ENCODE data around the gene AIM2. TPM values are rescaled to one million over a fixed set of nuclear protein-coding genes. Genes with fewer than 3 reads are reported as not detected.

The AIM2 gene
- total and polyA plus RNA-seq, 10 of the 15 experiments (the other 5 are each of a cell fraction or from before 2014, with no cell fraction given), result 7.9 to 35.7 (median 12.8) TPM

DNA sequence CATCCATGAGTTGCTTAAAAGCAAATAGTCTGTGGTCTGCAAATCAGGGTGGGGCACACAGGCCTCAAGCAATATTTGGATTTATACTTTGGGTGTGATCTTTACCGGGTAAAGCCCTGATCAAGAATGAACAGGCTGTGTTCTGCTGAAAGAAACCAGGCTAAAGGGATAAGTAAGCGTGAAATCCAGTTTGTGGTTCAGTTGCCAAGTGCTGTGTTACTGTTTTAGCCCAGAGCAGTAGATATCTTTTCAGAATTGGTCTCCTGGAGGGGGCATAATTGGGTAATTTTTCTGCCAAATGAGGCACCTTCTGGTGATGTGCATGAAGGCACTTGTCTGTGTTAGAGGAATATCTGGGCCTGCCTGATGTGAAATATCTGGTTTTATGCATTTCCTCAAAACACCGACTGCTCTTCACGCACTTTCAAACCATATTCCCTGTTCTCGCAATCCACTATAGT, 21.4 kb downstream of the AIM2 start:
- Histone ChIP-seq H4K20me1 (ENCODE audit: control insufficient read depth, insufficient read depth) (no peaks in the 10 kb centered on the region), H3K27me3 (replicated peaks in 1 of 2; ENCODE audit: control insufficient read depth in 2 of 2, insufficient read depth in 2 of 2, low read length in 1 of 2) (no peaks in the 10 kb centered on the region), H3K9ac (ENCODE audit: control insufficient read depth, insufficient read depth, low read length) (no peak overlapping the region), H3K79me2 (ENCODE audit: control insufficient read depth, insufficient read depth, low read length) (no peaks in the 10 kb centered on the region), H3K4me2 (ENCODE audit: control insufficient read depth, insufficient read depth) (no peak overlapping the region), H3K9me3 (replicated peaks; ENCODE audit: control insufficient read depth, insufficient read depth, low read length) (no peaks in the 10 kb centered on the region), H3K4me3 (no peak overlapping the region), H3K4me1 (ENCODE audit: control insufficient read depth, insufficient read depth, low read length) (no peaks in the 10 kb centered on the region), H2AFZ (ENCODE audit: control insufficient read depth, low read depth, low read length) (no peak overlapping the region), H3K36me3 (ENCODE audit: control insufficient read depth in 2 of 2, insufficient read depth in 2 of 2, low read length in 1 of 2) (peaks cover 12 to 43% of the 10 kb centered on the region in 2 experiments), H3K27ac (ENCODE audit: control insufficient read depth, insufficient read depth) (peak overlapping the region; percentile 16; the same call in 1 of the 2 replicates)
- intact Hi-C loops (cut with micrococcal nuclease; ENCODE audit: unreplicated experiment), result loop anchor here (5.0 kb wide), 1 partner anchor 33 kb away; no protein-coding TSS in a partner anchor
- DNase-seq (ENCODE audit: low read depth, low spot score) (no peak), ATAC-seq (peak; percentile 50), FAIRE-seq (no peak)
- 35% methylated on average over 5 of the region's 5 CpGs for WGBS (ENCODE audit: insufficient coverage, insufficient replicate concordance, low lambda C conversion rate, missing lambda C conversion rate)
- SMC1A ChIA-PET (ENCODE audit: uncharacterized antibody, unreplicated experiment), result interaction anchor here (0.8 to 7.0 kb wide), 5 partner anchors 15 to 39 kb away, joined by 3 to 50 read pairs (median 3); partner anchors contain the start of gene AIM2
- RAD21 ChIA-PET (ENCODE audit: unreplicated experiment), result no interaction called here
- no TSS peak for BruUV-seq (replicated peaks)
- in situ Hi-C loops (cut with MboI), result no loop called here
- POLR2A ChIA-PET, result interaction anchor here (1.0 to 1.2 kb wide), 3 partner anchors 12 to 16 kb away, joined by 3 to 4 read pairs (median 3); no protein-coding TSS in a partner anchor
- CTCF ChIA-PET, result interaction anchor here (0.9 to 6.0 kb wide), 3 partner anchors 15 to 34 kb away, joined by 5 to 51 read pairs (median 12); no protein-coding TSS in a partner anchor
- TF ChIP-seq, protein P1, sequence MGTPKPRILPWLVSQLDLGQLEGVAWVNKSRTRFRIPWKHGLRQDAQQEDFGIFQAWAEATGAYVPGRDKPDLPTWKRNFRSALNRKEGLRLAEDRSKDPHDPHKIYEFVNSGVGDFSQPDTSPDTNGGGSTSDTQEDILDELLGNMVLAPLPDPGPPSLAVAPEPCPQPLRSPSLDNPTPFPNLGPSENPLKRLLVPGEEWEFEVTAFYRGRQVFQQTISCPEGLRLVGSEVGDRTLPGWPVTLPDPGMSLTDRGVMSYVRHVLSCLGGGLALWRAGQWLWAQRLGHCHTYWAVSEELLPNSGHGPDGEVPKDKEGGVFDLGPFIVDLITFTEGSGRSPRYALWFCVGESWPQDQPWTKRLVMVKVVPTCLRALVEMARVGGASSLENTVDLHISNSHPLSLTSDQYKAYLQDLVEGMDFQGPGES (IDR thresholded peaks at IDR 0.05), result no peak
- TF ChIP-seq, protein P2, sequence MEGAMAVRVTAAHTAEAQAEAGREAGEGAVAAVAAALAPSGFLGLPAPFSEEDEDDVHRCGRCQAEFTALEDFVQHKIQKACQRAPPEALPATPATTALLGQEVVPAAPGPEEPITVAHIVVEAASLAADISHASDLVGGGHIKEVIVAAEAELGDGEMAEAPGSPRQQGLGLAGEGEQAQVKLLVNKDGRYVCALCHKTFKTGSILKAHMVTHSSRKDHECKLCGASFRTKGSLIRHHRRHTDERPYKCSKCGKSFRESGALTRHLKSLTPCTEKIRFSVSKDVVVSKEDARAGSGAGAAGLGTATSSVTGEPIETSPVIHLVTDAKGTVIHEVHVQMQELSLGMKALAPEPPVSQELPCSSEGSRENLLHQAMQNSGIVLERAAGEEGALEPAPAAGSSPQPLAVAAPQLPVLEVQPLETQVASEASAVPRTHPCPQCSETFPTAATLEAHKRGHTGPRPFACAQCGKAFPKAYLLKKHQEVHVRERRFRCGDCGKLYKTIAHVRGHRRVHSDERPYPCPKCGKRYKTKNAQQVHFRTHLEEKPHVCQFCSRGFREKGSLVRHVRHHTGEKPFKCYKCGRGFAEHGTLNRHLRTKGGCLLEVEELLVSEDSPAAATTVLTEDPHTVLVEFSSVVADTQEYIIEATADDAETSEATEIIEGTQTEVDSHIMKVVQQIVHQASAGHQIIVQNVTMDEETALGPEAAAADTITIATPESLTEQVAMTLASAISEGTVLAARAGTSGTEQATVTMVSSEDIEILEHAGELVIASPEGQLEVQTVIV (IDR thresholded peaks at IDR 0.05; ENCODE audit: borderline replicate concordance, partially characterized antibody), result no peak
- TF ChIP-seq, protein P3, sequence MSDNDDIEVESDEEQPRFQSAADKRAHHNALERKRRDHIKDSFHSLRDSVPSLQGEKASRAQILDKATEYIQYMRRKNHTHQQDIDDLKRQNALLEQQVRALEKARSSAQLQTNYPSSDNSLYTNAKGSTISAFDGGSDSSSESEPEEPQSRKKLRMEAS (IDR thresholded peaks at IDR 0.05; ENCODE audit: low read depth, low read length), result no peak
- no peak for TF ChIP-seq STAT3 (IDR thresholded peaks at IDR 0.05; ENCODE audit: low read depth, low read length)
- TF ChIP-seq KLF5 (IDR thresholded peaks at IDR 0.05; ENCODE audit: partially characterized antibody), result no peak
- no peak for TF ChIP-seq BCL11A (IDR thresholded peaks at IDR 0.05; ENCODE audit: low read depth, low read length)

All from GM12878 (cell line).